ENCODE measurements around the gene RTBDN.
A peak's percentile ranks its signal among the peaks of the same experiment; 100 is the strongest.
"Not testable (repeated sequence)": the region's sequence is repeated elsewhere in the genome, so short reads cannot be mapped to it uniquely, and the experiment has no call there.

The RTBDN gene

DNA sequence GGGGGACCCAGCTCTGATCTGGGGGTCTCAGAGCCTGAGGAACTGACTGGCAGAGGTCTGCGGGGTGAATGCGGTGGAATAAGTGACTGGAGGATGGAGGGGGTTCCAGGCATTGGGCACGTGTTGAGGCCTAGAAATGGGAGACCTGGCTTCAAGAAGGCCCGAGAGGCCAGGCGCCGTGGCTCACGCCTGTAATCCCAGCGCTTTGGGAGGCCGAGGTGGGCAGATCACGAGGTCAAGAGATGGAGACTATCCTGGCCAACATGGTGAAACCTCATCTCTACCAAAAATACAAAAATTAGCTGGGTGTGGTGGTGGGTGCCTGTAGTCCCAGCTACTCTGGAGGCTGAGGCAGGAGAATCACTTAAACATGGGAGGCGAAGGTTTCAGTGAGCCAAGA lies 16.6 kb downstream of the RTBDN start:
- DNase-seq, result not testable (repeated sequence)

DNA sequence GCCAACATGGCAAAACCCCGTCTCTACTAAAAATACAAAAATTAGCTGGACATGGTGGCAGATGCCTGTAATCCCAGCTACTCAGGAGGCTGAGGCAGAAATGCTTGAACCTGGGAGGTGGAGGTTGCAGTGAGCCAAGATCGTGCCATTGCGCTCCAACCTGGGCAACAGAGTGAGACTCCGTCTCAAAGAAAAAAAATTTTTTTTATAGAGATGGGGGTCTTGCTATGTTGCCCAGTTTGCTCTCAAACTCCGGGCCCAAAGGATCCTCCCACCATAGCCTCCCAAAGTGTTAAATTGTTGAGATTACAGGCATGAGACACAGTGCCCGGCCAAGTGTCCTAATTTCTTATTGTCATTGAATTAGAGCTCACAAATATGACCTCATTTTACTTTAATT lies 17.2 kb downstream of the RTBDN start:
- not testable (repeated sequence) for DNase-seq

DNA sequence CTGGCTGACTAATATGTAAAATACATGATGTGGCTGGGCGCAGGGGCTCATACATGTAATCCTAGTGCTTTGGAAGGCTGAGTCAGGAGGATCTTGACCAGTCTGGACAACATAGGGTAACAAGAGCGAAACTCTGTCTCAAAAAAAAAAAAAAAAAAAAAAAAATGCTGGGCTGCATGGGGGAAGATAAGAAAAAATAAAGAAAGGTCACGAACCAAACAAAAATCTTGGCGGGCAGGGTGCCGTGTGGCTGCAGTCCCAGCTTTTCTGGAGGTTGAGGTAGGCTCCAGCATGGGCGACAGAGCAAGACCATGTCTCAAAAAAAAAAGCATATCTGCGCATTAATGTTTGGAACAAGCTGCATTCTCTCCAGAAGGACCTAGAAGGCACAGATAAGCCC lies 19.3 kb downstream of the RTBDN start:
- DNase-seq, result no peak

GRCh38 chr19:12806242-12807081 lies 27.9 kb downstream of the RTBDN start, which contains the start of gene RNASEH2A:
RNASEH2A (plus strand) TSS chr19:12806584; CDS start chr19:12806674, 90 bp downstream.
- peak; percentile 83 for DNase-seq

DNA sequence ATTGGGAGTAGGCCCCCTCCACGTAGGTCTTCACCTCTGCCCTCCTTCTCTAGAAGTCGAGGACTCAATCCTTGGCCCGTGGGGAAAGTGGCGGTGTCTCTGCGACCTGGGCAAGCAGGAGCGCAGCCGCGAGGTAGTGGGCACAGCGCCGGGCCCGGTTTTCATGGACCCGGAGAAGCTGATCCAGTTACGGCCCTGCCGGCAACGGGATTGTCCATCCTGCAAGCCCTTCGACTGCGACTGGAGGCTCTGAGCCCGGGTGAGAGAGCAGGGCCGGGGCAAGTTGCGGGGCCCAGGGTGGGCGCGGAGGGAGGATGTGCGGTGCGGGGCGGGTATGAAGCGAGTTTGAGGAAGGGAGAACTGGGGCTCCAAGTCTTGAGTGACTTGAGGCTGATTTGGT lies 30.3 kb downstream of the RTBDN start:
- no peak for DNase-seq

- no peak for DNase-seq
Observed at GRCh38 chr19:12802267-12803106, 31.9 kb downstream of the RTBDN start.

DNA sequence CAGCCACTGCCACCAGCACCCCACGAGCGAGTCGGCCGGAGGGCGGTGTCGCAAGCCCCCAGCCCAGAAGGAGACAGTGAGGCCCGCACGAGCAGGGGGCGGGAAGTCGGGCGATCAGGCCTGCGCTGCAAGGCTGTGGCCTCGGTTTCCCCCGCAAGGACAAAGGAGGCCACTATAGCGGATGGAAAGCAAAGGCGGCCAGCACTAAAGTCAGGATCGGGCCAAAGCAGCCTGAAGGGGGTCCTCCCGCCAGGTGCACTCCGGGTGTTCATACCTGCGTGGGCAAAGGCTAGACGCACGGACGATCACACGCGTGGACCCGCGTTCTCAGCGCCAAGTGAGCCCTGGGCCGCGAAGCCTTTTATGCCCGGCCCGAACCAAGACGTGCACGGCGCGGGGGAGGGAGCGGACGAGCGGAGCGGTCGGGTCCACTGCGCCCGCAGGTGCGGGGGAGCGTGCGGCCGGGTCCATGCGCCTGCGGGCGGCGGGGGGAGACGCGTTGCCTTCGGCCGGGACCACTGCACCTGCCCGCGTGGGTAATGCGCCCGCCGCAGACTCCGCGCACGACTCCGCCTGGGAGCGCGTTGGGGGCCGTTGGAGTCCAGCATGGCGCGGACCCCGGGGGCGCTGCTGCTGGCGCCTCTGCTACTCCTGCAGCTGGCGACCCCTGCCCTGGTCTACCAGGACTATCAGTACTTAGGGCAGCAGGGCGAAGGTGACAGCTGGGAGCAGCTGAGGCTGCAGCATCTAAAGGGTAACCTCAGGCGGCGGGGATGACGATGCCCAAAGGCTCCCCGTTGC lies 32.7 kb downstream of the RTBDN start, which contains the start of the genes PRDX2 and THSD8:
Gene PRDX2, minus strand, starts transcription at position 335 of the 801 bp plus-strand sequence. CDS start 539 bp downstream, outside the sequence.
Gene THSD8, plus strand, starts transcription at position 604 of the 801 bp plus-strand sequence. Its CDS starts 3 bp downstream, at position 607.
- peak; percentile 57 for DNase-seq

DNA sequence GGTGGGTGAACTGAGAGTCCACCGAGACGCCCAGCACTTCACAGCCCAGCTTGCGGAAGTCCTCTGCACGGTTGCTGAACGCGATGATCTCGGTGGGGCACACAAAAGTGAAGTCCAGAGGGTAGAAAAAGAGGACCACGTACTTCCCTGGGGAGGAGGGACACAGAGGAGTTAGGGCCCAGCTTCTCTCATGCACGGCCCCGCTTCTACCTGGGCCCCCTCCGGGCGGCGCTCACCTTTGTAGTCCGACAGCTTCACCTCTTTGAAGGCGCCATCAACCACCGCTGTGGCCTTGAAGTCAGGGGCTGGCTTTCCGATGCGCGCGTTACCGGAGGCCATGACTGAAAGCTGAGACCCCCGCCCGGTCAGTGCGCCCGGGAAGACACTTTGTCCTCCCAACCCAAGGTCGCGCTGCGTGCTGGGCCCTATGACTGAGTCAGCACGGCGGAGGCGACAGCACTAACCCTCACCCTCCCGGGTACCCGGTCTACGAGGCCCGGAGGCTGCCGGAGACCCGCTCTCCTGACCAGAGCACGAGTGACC lies 33.4 kb downstream of the RTBDN start:
- no peak for DNase-seq

- DNase-seq, result no peak
Observed at GRCh38 chr19:12800466-12800770, 34.0 kb downstream of the RTBDN start.

- no peak for DNase-seq
Observed at GRCh38 chr19:12799742-12800465, 34.5 kb downstream of the RTBDN start.

DNA sequence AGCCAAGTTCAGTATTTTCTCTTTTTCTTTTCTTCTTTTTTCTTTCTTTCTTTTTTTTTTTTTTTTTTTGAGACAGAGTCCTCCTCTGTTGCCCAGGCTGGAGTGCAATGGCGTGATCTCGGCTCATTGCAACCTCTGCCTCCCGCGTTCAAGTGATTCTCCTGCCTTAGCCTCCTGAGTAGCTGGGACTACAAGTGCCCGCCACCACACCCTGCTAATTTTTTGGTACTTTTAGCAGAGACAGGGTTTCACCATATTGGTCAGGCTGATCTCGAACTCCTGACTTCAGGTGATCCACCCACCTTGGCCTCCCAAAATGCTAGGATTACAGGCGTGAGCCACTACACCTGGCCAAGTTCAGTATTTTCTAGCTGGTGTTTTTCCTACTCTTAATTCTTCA lies 36.8 kb downstream of the RTBDN start:
- DNase-seq, result not testable (repeated sequence)

GRCh38 chr19:12797141-12797587 lies 37.2 kb downstream of the RTBDN start:
- DNase-seq, result no peak

DNA sequence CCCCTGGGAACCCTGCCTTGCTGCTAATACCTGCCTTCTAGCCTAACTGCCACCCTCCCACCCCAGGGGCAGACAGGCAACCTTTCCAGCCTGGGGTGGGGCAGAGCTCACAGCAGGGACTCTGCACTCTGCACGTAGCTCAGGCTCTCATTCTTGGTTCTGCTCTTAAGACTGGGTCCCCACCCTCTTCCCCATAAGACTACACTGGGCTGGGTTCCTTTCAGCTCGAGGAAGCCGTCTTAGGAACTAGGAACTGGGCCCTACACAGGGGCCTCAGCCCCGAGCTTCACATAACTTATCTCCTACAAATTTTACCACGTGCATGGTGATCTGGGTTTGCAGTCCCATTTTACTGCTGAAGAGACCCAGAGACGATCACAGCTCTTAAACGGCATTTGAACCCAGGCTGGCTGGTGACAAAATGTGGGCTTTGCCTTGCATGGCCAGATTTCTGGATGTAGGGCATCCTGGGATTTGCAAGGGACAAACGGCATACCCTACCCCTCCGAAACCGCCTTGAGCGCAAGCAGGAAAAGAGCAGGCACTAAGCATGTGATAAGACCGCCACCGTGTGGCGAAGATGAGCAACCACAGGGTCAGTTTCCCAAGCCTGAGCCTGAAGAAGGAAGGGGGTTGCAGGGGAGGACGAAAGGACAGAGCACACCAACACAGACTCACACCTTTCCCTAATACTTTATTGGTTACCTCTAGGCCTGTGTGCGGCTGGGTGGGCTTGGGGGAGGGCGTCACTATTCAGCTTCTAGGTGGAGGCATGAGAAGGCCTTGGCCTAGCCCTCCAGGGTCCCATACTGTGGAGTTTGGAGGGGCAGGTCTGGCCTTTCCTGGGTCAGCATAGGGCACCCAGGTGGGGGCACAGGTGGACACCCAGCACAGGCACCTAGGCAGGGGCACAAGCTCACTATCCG lies 38.0 kb downstream of the RTBDN start:
- peak; percentile 66 for DNase-seq

- DNase-seq, result no peak
Observed at GRCh38 chr19:12794971-12795381, 39.4 kb downstream of the RTBDN start.

DNA sequence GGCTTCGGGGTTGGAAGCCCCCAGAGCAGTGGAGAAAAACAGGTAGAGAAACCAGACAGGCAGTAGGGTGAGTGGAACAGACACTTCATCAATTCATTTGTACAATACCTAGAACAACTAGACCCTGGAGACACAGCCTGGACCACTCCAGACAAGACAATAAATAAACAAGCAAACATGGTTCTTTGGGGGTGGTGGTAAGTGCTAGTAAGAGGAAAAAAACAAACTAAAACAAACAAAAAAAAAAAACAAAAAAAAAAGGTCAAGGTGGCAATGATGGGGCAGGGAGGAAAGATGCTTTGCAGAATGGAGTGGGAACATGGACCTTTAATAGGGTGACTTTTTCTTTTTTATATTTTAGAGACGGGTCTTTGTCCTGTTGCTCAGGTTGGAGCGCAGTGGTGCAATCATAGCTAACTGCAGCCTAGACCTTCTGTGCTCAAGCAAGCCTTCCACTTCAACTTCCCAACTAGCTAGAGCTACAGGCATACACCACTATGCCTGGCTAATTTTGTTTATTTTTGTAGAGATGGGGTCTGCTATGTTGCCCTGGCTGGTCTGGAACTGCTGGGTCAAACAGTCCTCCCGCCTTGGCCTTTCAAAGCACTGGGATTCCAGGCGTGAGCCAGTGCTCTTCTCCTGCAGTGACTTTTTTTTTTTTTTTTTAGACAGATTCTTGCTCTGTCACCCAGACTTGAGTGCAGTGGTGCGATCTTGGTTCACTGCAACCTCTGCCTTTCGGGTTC lies 40.0 kb downstream of the RTBDN start:
- DNase-seq, result no peak

GRCh38 chr19:12793290-12794195 lies 40.8 kb downstream of the RTBDN start:
- peak; percentile 92 for DNase-seq

DNA sequence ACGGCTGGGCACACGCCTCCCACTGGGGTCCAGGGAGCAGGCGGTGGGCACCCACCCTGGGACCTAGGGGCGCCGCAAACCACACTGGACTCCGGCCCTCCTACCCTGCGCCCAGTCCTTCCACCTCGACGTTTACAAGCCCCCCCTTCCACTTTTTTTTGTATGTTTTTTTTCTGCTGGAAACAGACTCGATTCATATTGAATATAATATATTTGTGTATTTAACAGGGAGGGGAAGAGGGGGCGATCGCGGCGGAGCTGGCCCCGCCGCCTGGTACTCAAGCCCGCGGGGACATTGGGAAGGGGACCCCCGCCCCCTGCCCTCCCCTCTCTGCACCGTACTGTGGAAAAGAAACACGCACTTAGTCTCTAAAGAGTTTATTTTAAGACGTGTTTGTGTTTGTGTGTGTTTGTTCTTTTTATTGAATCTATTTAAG lies 41.5 kb downstream of the RTBDN start:
- no peak for DNase-seq

- DNase-seq, result peak; percentile 55
Observed at GRCh38 chr19:12792051-12792852, 42.1 kb downstream of the RTBDN start.

Data from effector CD4-positive, alpha-beta T cell (primary cell).